GM12891 (cell line): ENCODE results near the gene LEKR1.
A peak's percentile ranks its signal among the peaks of the same experiment; 100 is the strongest.

ENCODE experiments used
- DNase-seq: peaks from one replicate; pipeline ENCODE4 v3.0.0; 2011; ENCODE audit warnings: low spot score; ENCODE audit not compliant: insufficient read length
- FAIRE-seq: peaks from 2 replicates; lab custom pipeline; 2011; peaks lifted over from hg19 to GRCh38; lab: Jason Lieb, UNC
- PAX5 ChIP-seq: IDR thresholded peaks from 2 replicates; pipeline ENCODE4 v1.6.1; 2011; ENCODE audit warnings: low read length, moderate library complexity, mild to moderate bottlenecking; ENCODE audit not compliant: insufficient read depth, severe bottlenecking
- POLR2A ChIP-seq: IDR thresholded peaks from 2 replicates; pipeline ENCODE4 v1.6.1; 2011; ENCODE audit warnings: low read depth, low read length, control low read depth
- POLR2AphosphoS5 ChIP-seq: IDR thresholded peaks from 2 replicates; pipeline ENCODE4 v1.6.1; 2011; ENCODE audit warnings: low read depth, low read length, control low read depth
- POU2F2 ChIP-seq: IDR thresholded peaks from 2 replicates; pipeline ENCODE4 v1.6.1; 2011; ENCODE audit warnings: low read depth, mild to moderate bottlenecking, control low read depth, low read length, moderate library complexity
- SPI1 ChIP-seq: IDR thresholded peaks from 2 replicates; pipeline ENCODE4 v1.6.1; 2011; ENCODE audit warnings: low read depth, low read length, control low read depth
- TAF1 ChIP-seq: IDR thresholded peaks from 2 replicates; pipeline ENCODE4 v1.6.1; 2011; ENCODE audit warnings: low read depth, low read length, control low read depth

Gene LEKR1

DNA sequence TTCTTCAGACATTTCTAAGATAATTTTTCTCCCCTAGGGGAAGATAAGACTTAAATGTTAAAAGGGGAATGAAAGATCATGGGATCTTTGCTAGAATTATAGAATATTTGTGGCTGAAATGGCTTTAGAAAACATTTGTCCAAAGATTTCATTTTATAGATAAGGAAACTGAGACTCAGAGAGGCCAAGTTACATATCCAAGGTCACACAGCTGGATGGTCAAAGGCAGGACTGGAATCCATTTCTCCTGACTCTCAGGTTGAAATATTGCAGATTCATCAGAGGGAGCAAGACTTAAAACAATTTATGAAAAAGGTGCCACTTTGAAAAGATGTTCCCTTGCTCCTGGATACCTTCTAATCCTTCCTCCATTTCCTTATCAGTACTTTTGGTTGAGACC lies 19.5 kb upstream of the LEKR1 start:
- FAIRE-seq (no peak), DNase-seq (no peak)
- TF ChIP-seq POLR2A: no peak
- no peak for TF ChIP-seq TAF1
- no peak for TF ChIP-seq POLR2AphosphoS5
- TF ChIP-seq SPI1: no peak

DNA sequence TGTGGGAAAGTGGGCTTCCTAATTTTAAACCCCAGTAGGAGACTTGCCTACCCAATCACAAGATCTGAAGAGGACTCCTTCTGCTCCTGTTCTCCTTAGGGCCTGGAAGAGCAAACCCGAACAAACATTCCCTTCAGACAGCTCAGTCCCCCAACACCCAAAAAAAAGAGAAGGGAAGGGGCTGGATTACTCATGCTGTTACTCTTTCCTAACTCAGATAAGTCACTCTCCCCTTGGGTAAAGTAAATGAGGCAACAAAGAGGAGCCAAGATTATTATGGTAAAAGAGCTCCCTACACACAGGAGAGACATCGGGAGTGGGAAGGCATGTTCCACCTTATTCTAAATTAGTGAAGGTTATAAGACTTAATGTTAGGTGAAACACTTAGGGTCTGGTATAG lies 18.1 kb upstream of the LEKR1 start:
- TF ChIP-seq POU2F2 (no peak), PAX5 (no peak), POLR2AphosphoS5 (no peak), POLR2A (no peak)
- FAIRE-seq: no peak
- no peak for DNase-seq

DNA sequence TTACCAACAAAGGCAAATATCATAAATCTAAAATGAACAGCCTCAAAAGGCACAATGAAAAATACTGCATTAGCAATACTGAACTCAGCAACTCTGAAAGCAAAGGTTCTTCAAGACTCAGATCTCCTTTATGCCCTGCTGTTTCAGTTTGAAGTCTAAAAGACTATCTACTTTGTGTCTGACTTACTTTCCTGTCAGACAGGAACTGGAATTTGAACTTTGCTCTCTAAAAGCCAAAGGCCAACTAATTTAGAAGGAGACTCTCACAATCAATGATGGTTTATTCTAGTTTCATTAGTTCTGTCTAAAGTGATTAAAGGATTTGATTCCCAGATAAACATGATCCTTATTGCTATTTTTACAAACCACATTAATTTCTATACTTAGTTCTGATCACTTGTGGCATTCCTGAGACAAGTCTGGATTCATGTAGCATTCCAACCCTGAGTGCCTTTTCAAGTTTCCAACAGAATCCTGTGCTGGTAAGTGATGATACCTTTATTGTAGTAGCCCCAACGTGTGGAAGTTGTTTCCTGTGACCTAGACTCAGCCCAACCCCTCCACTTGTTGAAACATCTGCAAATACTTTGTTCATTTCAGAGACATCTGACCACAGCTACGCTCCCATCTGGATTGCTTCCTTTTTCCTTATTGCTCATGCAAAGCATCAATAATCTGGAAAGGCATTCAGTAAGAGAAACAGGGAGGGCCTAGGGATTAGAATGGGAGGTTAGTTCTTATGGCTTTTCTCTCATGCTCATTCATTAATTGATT lies 14.9 kb upstream of the LEKR1 start:
- TF ChIP-seq SPI1: no peak
- TF ChIP-seq POLR2A: no peak
- TF ChIP-seq POLR2AphosphoS5: no peak
- no peak for FAIRE-seq
- DNase-seq: no peak

DNA sequence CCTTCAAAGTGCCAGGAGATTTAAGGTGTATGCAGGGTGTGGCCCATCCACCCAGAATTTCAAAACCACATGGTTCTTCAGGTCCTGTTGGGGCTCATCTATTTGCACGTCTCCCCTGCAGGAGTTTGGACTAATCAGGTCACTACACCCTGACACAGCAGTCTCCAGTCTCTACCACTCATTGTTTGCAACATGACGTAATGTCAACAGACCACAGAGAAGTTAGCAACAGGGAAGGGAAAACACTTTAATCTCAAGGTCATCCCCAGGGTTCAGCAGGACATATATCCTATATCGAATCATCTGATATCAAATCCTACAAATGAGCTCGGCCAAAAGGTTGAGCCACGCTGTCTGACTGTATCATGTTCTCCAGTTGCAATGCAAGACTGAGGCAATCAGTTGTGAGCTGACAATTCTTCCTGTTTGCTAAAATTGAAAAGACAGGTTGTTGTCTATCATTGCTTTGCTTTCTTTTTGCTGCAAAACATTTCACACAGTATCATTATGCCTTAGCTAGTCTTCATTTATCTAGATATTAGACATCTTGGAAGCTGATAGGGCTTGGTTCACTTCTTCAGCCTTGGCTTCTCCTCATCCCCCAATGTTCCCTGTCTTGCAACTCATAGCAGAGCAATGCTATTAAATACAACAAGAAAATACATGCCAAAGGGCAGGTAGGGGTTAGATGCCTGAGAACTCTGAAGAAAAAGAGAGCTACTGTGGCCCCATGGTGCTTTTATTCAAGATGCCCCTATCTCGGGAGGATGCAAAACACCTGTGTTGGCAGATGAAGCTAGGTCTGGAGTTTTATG lies 13.4 kb upstream of the LEKR1 start:
- TF ChIP-seq SPI1 (no peak), TAF1 (0 out of 2 replicates have a peak, but pooled peaks have one; percentile 14), POLR2AphosphoS5 (no peak), POU2F2 (no peak), POLR2A (0 out of 2 replicates have a peak, but pooled peaks have one; percentile 30)
- DNase-seq (no peak), FAIRE-seq (peak; percentile 60)

DNA sequence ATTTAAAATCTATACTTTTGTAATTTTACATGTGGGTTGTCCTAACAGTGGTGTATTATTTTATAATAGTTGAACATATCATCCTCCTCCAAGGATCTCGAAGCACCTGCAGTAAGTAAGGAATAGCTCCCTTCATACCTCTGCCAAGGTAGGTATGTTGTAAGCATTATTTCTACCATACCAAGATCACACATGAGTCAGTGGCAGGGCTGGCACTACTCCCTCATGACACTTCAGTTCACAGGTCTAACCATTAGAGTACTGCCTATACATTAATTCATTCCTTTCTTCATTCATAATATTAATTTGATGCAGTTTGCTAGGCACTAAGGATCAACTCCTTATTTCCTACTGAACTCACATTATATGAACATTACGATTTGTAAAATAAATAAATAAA lies 11.9 kb upstream of the LEKR1 start:
- no peak for FAIRE-seq
- no peak for DNase-seq
- no peak for TF ChIP-seq PAX5
- TF ChIP-seq TAF1: no peak
- TF ChIP-seq POLR2A: no peak
- no peak for TF ChIP-seq POLR2AphosphoS5
- TF ChIP-seq POU2F2: no peak
- TF ChIP-seq SPI1: no peak

DNA sequence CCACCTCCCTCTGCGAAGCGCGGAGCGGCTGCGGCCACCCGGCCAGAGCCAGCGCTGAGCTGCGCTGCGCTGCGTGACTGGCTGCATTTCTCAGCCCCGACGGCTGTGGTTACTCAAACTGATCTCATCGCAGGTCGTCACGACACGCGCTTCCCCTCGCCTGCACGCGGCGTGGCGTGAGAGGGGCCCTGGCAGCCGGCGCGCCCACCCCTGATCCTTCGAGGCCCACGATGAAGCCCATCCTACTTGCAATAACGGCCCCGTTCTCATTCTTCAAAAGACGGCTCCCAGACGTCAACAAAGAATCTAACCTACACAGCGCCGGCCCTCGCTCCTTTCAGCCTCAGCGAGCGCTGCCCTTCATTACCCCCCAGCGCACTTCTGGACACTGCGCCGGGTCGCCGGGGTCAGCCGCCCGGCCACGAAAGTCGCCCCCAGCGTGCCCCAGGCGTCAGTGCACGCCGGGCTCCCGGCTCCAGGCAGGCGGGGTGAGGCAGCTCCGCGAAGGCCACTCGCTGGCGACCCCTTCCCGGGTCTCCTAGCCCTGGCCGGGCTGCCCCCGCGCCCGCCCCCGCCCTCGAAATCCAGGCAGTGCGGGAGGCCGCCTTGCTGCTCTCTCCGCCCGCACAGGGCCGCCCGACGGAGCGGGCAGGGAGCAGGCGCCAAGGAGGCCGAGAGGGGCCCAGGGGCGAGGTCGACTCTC lies 9.9 kb upstream of the LEKR1 start:
- FAIRE-seq (peak; percentile 51), DNase-seq (no peak)
- no peak for TF ChIP-seq SPI1
- no peak for TF ChIP-seq TAF1

DNA sequence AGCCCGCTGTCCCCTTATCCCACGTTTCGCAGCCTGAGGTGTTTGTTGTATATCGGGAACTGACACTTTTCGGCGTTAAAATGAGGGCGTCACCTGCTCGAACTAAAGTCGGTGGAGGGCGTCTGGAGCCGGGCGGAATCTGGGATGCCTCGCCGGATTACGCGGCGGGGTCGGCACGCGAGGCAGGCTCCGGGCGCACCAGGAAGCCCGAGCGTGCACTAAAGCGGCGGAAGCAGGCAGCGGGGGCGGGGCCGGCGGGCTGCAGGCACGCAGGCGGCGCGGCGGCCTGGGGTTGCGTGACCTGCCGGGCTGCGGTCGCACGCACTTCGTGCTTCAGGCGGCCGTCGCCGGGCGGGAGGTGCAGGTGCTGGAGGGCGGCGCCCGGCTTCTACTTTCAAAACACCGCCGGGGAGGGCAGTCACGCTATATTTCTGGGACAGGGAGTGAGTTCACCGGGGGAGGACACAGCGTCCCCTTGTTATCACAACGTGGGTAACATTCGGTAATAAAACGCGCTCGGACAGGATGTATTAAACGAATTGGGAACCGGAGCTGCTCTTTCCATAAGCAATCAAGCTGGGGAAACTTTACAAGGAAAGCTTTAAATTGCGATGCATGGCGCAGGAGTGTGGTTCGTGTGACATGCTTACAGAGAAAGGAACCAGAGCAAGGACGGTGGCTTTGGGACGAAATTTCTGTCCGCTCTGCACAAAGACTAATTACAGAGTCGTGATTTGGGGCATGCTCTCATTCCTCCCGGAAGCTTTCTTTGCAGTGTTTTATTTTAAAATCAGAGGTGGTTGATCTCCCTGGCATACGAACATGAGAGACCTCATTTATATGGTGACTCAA lies 9.1 kb upstream of the LEKR1 start:
- peak; percentile 91 for FAIRE-seq
- peak; percentile 69 for DNase-seq
- TF ChIP-seq SPI1 (no peak), POU2F2 (peak; percentile 96), TAF1 (peak; percentile 57; the same call in 1 of the 2 replicates), PAX5 (peak; percentile 89), POLR2AphosphoS5 (peak; percentile 53), POLR2A (peak; percentile 90)

DNA sequence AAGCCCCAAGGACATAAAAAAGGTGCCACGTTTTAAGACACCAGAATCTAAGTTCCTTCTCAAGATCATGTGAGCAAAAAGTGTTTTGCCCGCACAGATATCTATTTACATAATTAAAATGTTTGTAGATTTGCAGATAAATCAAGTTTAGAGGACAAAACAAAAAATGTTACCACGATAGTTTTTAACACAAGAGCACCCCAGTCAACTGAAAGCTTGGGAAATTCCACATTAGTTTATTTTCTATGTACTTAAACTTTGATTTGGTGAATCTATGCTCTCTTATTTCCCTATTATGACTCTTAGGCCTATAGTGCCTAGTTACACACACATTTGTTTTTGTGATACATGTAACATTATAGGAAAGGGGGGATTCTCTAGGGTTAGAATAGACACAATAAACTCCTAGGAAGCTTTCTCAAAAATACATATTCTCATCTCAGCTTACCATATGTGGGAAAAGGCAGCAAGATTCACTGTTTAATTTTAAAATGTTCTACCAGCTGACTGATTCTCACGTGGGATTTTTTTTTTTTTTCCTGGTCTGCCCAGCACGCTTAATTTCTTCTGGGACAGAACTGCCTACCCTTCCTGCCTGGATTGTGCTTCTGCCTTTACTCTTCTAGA lies 8.4 kb upstream of the LEKR1 start:
- FAIRE-seq (no peak), DNase-seq (no peak)
- TF ChIP-seq POLR2A (no peak), PAX5 (no peak), SPI1 (no peak), POU2F2 (no peak), TAF1 (no peak), POLR2AphosphoS5 (no peak)

DNA sequence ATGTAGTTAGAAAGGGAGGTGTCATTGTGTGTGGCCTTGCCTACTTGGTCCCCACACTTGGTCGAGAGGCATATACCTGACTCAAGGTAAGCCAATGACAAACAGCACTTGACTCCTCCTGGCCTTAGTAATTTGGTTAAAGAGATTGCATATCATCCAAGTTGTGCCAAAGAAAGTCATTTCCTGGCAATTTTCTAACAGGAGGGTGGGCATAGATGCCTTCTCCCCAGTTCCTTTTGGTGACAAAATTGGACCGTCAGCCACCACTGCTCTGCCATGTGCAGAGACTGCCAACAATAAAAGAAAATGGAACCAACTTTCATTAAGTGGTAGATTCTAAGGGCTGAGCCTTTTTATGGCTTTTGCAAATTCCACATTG lies 7.9 kb upstream of the LEKR1 start:
- DNase-seq (no peak), FAIRE-seq (peak; percentile 72)
- no peak for TF ChIP-seq TAF1
- no peak for TF ChIP-seq POLR2AphosphoS5
- no peak for TF ChIP-seq SPI1
- TF ChIP-seq POLR2A: no peak
- TF ChIP-seq POU2F2: no peak
- TF ChIP-seq PAX5: no peak
